ENCODE results near the gene ECHDC3. TPM values are rescaled to one million over a fixed set of nuclear protein-coding genes. Genes with fewer than 3 reads are reported as not detected.

The ECHDC3 gene
- total RNA-seq, 1 experiment from 2014 or later, result 13.0 TPM

GRCh38 chr10:11813177-11813576, 71.0 kb downstream of the ECHDC3 start (continued):
- TF ChIP-seq ZBTB33 (IDR thresholded peaks at IDR 0.05; ENCODE audit: extremely low read depth, insufficient replicate concordance, low read length) (no peak), CBX3 (IDR thresholded peaks at IDR 0.05; ENCODE audit: low read depth) (no peak), SP1 (IDR thresholded peaks at IDR 0.05; ENCODE audit: low read depth) (no peak), FOSL1 (IDR thresholded peaks at IDR 0.05; ENCODE audit: low read depth) (no peak), REST (IDR thresholded peaks at IDR 0.05; ENCODE audit: low read depth) (no peak), POLR2AphosphoS5 (IDR thresholded peaks at IDR 0.05; ENCODE audit: low read depth, low read length) (no peak)

Other genes with a start within 250 kb of the ECHDC3 start
- gene USP6NL, start 130.7 kb upstream of the ECHDC3 start, total RNA-seq (2021; ENCODE audit: unreplicated experiment), result 24.6 TPM
- gene PROSER2, start 81.0 kb downstream of the ECHDC3 start, total RNA-seq (2021; ENCODE audit: unreplicated experiment), result 46.2 TPM